HepG2 (cell line): ENCODE measurements around the gene POU2AF2. TPM values are rescaled to one million over a fixed set of nuclear protein-coding genes. Genes with fewer than 3 reads are reported as not detected.

Source experiments
- DPF2 ChIP-seq: sonication (generic); formaldehyde crosslinking; IDR thresholded peaks from 2 replicates; pipeline ENCODE4 v1.4.0; 2020; ENCODE audit warnings: mild to moderate bottlenecking, low read depth, missing genetic modification reagents, borderline replicate concordance
- FOXK1 ChIP-seq: sonication (generic); formaldehyde crosslinking; IDR thresholded peaks from 2 replicates; pipeline ENCODE4 v1.4.0; 2020; ENCODE audit warnings: low read depth, missing genetic modification reagents, borderline replicate concordance
- IKZF5 ChIP-seq: IDR thresholded peaks from 2 replicates; pipeline ENCODE4 v1.6.1; 2018; ENCODE audit warnings: missing genetic modification reagents, mild to moderate bottlenecking, missing compliant biosample characterization
- IRF2 ChIP-seq: IDR thresholded peaks from 2 replicates; pipeline ENCODE4 v1.6.1; 2018; ENCODE audit warnings: missing genetic modification reagents, missing compliant biosample characterization
- MAFF ChIP-seq: IDR thresholded peaks from 2 replicates; pipeline ENCODE4 v1.6.1; 2011; ENCODE audit warnings: low read depth, low read length, improper control_type of control experiment
- MLLT10 ChIP-seq: sonication (generic); formaldehyde crosslinking; IDR thresholded peaks from 2 replicates; pipeline ENCODE4 v1.4.0; 2020; ENCODE audit warnings: missing genetic modification reagents
- RBFOX2 ChIP-seq: fragments of 200-400 bp; formaldehyde crosslinking; IDR thresholded peaks from 2 replicates; pipeline ENCODE4 v1.6.1; 2017; ENCODE audit warnings: low read depth, mild to moderate bottlenecking, low read length
- SNAI1 ChIP-seq: sonication (generic); formaldehyde crosslinking; IDR thresholded peaks from 2 replicates; pipeline ENCODE4 v1.5.0; 2020; ENCODE audit warnings: mild to moderate bottlenecking, missing genetic modification reagents, borderline replicate concordance
- TCF7L2 ChIP-seq: IDR thresholded peaks from 2 replicates; pipeline ENCODE4 v1.6.1; 2011; ENCODE audit warnings: mild to moderate bottlenecking, low read depth, low read length, moderate library complexity
- ZMAT3 ChIP-seq: sonication (generic); formaldehyde crosslinking; conservative IDR thresholded peaks from 2 replicates; pipeline ENCODE4 v1.7.0; 2021; ENCODE audit warnings: missing genetic modification reagents
- ZNF335 ChIP-seq: sonication (generic); formaldehyde crosslinking; IDR thresholded peaks from 2 replicates; pipeline ENCODE4 v1.4.0; 2020; ENCODE audit warnings: missing genetic modification reagents
- ZNF782 ChIP-seq: sonication (generic); formaldehyde crosslinking; IDR thresholded peaks from 2 replicates; pipeline ENCODE4 v1.4.0; 2020; ENCODE audit warnings: missing genetic modification reagents, mild to moderate bottlenecking, borderline replicate concordance
- polyA plus RNA-seq, 8 experiments: library from polyadenylated mRNA; depleted of rRNA in 3 of 8; stranded (reverse) in 7 of 8; unstranded in 1 of 8; fragments of >200 nt; fragmentation: Illumina TruSeq in 4 of 8; extraction: Trizol in 4 of 8; gene quantifications; 2 replicates each; pipeline versions ENCODE4 v1.2.1 to v1.2.3, GENCODE V29; 2011 to 2016; ENCODE audit warnings: low read depth in 4 of 8, missing spikeins in 1 of 8, mixed read lengths in 1 of 8; ENCODE audit not compliant: insufficient read depth in 1 of 8
- total RNA-seq, 5 experiments: library from RNA; depleted of rRNA; stranded (reverse); fragments of >200 nt; fragmentation: Illumina TruSeq; extraction: Trizol; gene quantifications; 2 replicates each; pipeline ENCODE4 v1.2.3, GENCODE V29; 2016; ENCODE audit warnings: low read depth in 1 of 5
- TF ChIP-seq, protein P1 (sequence below): sonication (generic); formaldehyde crosslinking; IDR thresholded peaks from 2 replicates; pipeline ENCODE4 v1.5.1; 2020; ENCODE audit warnings: mild to moderate bottlenecking, missing genetic modification reagents, moderate library complexity
- TF ChIP-seq, protein P2 (sequence below): sonication (generic); formaldehyde crosslinking; IDR thresholded peaks from 2 replicates; pipeline ENCODE4 v1.4.0; 2020; ENCODE audit warnings: missing genetic modification reagents
- TF ChIP-seq, protein P3 (sequence below): sonication (generic); formaldehyde crosslinking; IDR thresholded peaks from 2 replicates; pipeline ENCODE4 v1.5.1; 2020; ENCODE audit warnings: mild to moderate bottlenecking, missing genetic modification reagents

Gene POU2AF2
- total and polyA plus RNA-seq, 2 of the 13 experiments (the other 11 are each of a cell fraction or from before 2014, with no cell fraction given), result 0.11 TPM; not detected in 1

- TF ChIP-seq, protein P1, sequence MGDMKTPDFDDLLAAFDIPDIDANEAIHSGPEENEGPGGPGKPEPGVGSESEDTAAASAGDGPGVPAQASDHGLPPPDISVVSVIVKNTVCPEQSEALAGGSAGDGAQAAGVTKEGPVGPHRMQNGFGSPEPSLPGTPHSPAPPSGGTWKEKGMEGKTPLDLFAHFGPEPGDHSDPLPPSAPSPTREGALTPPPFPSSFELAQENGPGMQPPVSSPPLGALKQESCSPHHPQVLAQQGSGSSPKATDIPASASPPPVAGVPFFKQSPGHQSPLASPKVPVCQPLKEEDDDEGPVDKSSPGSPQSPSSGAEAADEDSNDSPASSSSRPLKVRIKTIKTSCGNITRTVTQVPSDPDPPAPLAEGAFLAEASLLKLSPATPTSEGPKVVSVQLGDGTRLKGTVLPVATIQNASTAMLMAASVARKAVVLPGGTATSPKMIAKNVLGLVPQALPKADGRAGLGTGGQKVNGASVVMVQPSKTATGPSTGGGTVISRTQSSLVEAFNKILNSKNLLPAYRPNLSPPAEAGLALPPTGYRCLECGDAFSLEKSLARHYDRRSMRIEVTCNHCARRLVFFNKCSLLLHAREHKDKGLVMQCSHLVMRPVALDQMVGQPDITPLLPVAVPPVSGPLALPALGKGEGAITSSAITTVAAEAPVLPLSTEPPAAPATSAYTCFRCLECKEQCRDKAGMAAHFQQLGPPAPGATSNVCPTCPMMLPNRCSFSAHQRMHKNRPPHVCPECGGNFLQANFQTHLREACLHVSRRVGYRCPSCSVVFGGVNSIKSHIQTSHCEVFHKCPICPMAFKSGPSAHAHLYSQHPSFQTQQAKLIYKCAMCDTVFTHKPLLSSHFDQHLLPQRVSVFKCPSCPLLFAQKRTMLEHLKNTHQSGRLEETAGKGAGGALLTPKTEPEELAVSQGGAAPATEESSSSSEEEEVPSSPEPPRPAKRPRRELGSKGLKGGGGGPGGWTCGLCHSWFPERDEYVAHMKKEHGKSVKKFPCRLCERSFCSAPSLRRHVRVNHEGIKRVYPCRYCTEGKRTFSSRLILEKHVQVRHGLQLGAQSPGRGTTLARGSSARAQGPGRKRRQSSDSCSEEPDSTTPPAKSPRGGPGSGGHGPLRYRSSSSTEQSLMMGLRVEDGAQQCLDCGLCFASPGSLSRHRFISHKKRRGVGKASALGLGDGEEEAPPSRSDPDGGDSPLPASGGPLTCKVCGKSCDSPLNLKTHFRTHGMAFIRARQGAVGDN (CRISPR knock-in tag), result peak; percentile 64
- TF ChIP-seq FOXK1 (CRISPR knock-in tag) (peak; percentile 62; the same call in 1 of the 2 replicates), DPF2 (CRISPR knock-in tag) (peak; percentile 70; the same call in 1 of the 2 replicates), IRF2 (CRISPR knock-in tag) (peak; percentile 86), TCF7L2 (peak; percentile 65), ZMAT3 (CRISPR knock-in tag) (0 out of 2 replicates have a peak, but pooled peaks have one; percentile 11), ZNF782 (no peak), SNAI1 (CRISPR knock-in tag) (peak; percentile 81; the same call in 1 of the 2 replicates), MLLT10 (no peak), RBFOX2 (peak; percentile 53), IKZF5 (CRISPR knock-in tag) (peak; percentile 60; the same call in 1 of the 2 replicates), MAFF (peak; percentile 21; the same call in 1 of the 2 replicates), ZNF335 (CRISPR knock-in tag) (0 out of 2 replicates have a peak, but pooled peaks have one; percentile 35)
- TF ChIP-seq, protein P2, sequence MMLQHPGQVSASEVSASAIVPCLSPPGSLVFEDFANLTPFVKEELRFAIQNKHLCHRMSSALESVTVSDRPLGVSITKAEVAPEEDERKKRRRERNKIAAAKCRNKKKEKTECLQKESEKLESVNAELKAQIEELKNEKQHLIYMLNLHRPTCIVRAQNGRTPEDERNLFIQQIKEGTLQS (CRISPR knock-in tag), result peak; percentile 36; the same call in 1 of the 2 replicates
- TF ChIP-seq, protein P3, sequence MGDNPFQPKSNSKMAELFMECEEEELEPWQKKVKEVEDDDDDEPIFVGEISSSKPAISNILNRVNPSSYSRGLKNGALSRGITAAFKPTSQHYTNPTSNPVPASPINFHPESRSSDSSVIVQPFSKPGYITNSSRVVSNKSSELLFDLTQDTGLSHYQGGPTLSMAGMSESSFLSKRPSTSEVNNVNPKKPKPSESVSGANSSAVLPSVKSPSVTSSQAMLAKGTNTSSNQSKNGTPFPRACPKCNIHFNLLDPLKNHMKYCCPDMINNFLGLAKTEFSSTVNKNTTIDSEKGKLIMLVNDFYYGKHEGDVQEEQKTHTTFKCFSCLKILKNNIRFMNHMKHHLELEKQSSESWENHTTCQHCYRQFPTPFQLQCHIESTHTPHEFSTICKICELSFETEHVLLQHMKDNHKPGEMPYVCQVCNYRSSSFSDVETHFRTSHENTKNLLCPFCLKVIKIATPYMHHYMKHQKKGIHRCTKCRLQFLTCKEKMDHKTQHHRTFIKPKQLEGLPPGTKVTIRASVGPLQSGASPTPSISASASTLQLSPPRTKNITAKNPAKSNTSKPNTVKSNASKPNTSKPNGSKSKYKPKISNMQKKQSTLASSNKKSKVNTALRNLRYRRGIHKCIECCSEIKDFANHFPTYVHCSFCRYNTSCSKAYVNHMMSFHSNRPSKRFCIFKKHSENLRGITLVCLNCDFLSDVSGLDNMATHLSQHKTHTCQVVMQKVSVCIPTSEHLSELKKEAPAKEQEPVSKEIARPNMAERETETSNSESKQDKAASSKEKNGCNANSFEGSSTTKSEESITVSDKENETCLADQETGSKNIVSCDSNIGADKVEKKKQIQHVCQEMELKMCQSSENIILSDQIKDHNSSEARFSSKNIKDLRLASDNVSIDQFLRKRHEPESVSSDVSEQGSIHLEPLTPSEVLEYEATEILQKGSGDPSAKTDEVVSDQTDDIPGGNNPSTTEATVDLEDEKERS (CRISPR knock-in tag), result peak; percentile 78
These were observed 89.3 kb downstream of the POU2AF2 start (continued) for GRCh38 chr11:111334532-111335502.
